DND-41 (cell line): ENCODE results near the gene STK32B.

Source experiments
- ATAC-seq: fragments of 200-7000 bp; cut with Tn5 transposase; 3 replicates; pipeline ENCODE4 v1.9.1; 2021; ENCODE audit warnings: low read depth; ENCODE audit not compliant: insufficient read depth
- DNase-seq: peaks from one replicate; pipeline ENCODE4 v3.0.0-alpha.2; 2020
- H2AFZ ChIP-seq: 2 replicates; pipeline ENCODE4 v1.6.0; 2012; ENCODE audit warnings: low read depth, low read length
- H3K27ac ChIP-seq: 2 replicates; pipeline ENCODE4 v1.5.1; 2012; ENCODE audit warnings: low read length, inconsistent platforms
- H3K27me3 ChIP-seq: fragments of 200-600 bp; sonication (generic); 2 replicates; pipeline ENCODE4 v1.6.0; 2012; ENCODE audit warnings: low read length, mild to moderate bottlenecking, inconsistent platforms; ENCODE audit not compliant: insufficient read depth, poor library complexity
- H3K36me3 ChIP-seq: 2 replicates; pipeline ENCODE4 v1.5.1; 2012; ENCODE audit warnings: low read length, inconsistent platforms; ENCODE audit not compliant: insufficient read depth
- H3K4me1 ChIP-seq: 2 replicates; pipeline ENCODE4 v1.5.1; 2012; ENCODE audit warnings: mild to moderate bottlenecking, low read length; ENCODE audit not compliant: insufficient read depth
- H3K4me2 ChIP-seq: 2 replicates; pipeline ENCODE4 v1.6.0; 2012; ENCODE audit warnings: mild to moderate bottlenecking, moderate library complexity, low read length, inconsistent platforms; ENCODE audit not compliant: insufficient read depth
- H3K4me3 ChIP-seq, 2 experiments: fragments of 200-600 bp in 1 of 2; shearing (Covaris generic) in 1 of 2; 2 replicates each; pipeline ENCODE4 v1.5.1; 2012 to 2016; ENCODE audit warnings: inconsistent platforms in 2 of 2, low read length in 2 of 2, mild to moderate bottlenecking in 2 of 2, low read depth in 1 of 2, moderate library complexity in 1 of 2
- H3K79me2 ChIP-seq: 2 replicates; pipeline ENCODE4 v1.6.0; 2012; ENCODE audit warnings: low read length, inconsistent platforms; ENCODE audit not compliant: insufficient read depth
- H3K9ac ChIP-seq: 2 replicates; pipeline ENCODE4 v1.6.0; 2012; ENCODE audit warnings: low read depth, mild to moderate bottlenecking, inconsistent platforms, low read length, moderate library complexity
- H3K9me3 ChIP-seq: 2 replicates; pipeline ENCODE4 v1.5.1; 2012; ENCODE audit warnings: low read length, moderate library complexity, mild to moderate bottlenecking, inconsistent platforms; ENCODE audit not compliant: insufficient read depth, severe bottlenecking
- H4K20me1 ChIP-seq: 2 replicates; pipeline ENCODE4 v1.6.0; 2012; ENCODE audit warnings: low read length; ENCODE audit not compliant: insufficient read depth
- CTCF ChIP-seq: IDR thresholded peaks from 2 replicates; pipeline ENCODE4 v1.5.1; 2012; ENCODE audit warnings: borderline replicate concordance, low read length, moderate library complexity, mild to moderate bottlenecking; ENCODE audit not compliant: poor library complexity, severe bottlenecking; ENCODE audit errors: extremely low read depth
- EZH2 ChIP-seq: IDR thresholded peaks from 3 replicates; pipeline ENCODE4 v1.6.1; 2012; ENCODE audit warnings: borderline replicate concordance, low read depth, mild to moderate bottlenecking, moderate library complexity, low read length, inconsistent platforms; ENCODE audit not compliant: severe bottlenecking

Gene STK32B

GRCh38 chr4:5472160-5472591, 420.9 kb downstream of the STK32B start:
- Histone ChIP-seq H3K36me3 (peaks cover 17% of the 10 kb centered on the region; the same call in 1 of the 2 replicates), H3K27ac (no peak overlapping the region), H2AFZ (no peak overlapping the region), H3K9ac (no peak overlapping the region), H3K4me1 (no peaks in the 10 kb centered on the region), H3K4me3 (no peak overlapping the region), H3K4me2 (no peak overlapping the region), H3K27me3 (no peaks in the 10 kb centered on the region), H3K9me3 (no peaks in the 10 kb centered on the region), H3K79me2 (no peaks in the 10 kb centered on the region), H4K20me1 (no peaks in the 10 kb centered on the region)
- no peak for TF ChIP-seq CTCF
- no peak for TF ChIP-seq EZH2
- DNase-seq: no peak
- ATAC-seq: no peak

GRCh38 chr4:5473125-5473524, 421.8 kb downstream of the STK32B start:
- Histone ChIP-seq H3K4me3 (no peak overlapping the region), H2AFZ (no peak overlapping the region), H3K79me2 (no peaks in the 10 kb centered on the region), H3K27ac (no peak overlapping the region), H4K20me1 (no peaks in the 10 kb centered on the region), H3K36me3 (peaks cover 7% of the 10 kb centered on the region; the same call in 1 of the 2 replicates), H3K4me1 (no peaks in the 10 kb centered on the region), H3K9me3 (no peaks in the 10 kb centered on the region), H3K4me2 (no peak overlapping the region), H3K27me3 (no peaks in the 10 kb centered on the region), H3K9ac (no peak overlapping the region)
- TF ChIP-seq CTCF (no peak), EZH2 (no peak)
- no peak for ATAC-seq
- no peak for DNase-seq

- no peak overlapping the region for H3K4me2 ChIP-seq
Measured at GRCh38 chr4:5474756-5475155, 423.5 kb downstream of the STK32B start.

More at GRCh38 chr4:5474756-5475155, 423.5 kb downstream of the STK32B start:
- DNase-seq (no peak), ATAC-seq (no peak)
- TF ChIP-seq CTCF: no peak
- no peak for TF ChIP-seq EZH2
- Histone ChIP-seq H3K79me2 (no peaks in the 10 kb centered on the region), H3K4me3 (no peak overlapping the region), H3K36me3 (no peaks in the 10 kb centered on the region; the same call in 1 of the 2 replicates), H3K4me1 (no peaks in the 10 kb centered on the region), H3K27ac (no peak overlapping the region), H2AFZ (no peak overlapping the region), H4K20me1 (no peaks in the 10 kb centered on the region), H3K9ac (no peak overlapping the region), H3K27me3 (no peaks in the 10 kb centered on the region), H3K9me3 (no peaks in the 10 kb centered on the region)
